Measurements from ENCODE around the gene ILF2. TPM values are rescaled to one million over a fixed set of nuclear protein-coding genes. Genes with fewer than 3 reads are reported as not detected.
"Not testable (repeated sequence)": the region's sequence is repeated elsewhere in the genome, so short reads cannot be mapped to it uniquely, and the experiment has no call there.

ILF2 gene
- total RNA-seq, 4 donors from 2014 or later: 80.2 to 201 (median 122) TPM

- no peak for ATAC-seq (ENCODE audit: low FRiP score)
- DNase-seq (ENCODE audit: low spot score): no peak
- TF ChIP-seq, protein P1, sequence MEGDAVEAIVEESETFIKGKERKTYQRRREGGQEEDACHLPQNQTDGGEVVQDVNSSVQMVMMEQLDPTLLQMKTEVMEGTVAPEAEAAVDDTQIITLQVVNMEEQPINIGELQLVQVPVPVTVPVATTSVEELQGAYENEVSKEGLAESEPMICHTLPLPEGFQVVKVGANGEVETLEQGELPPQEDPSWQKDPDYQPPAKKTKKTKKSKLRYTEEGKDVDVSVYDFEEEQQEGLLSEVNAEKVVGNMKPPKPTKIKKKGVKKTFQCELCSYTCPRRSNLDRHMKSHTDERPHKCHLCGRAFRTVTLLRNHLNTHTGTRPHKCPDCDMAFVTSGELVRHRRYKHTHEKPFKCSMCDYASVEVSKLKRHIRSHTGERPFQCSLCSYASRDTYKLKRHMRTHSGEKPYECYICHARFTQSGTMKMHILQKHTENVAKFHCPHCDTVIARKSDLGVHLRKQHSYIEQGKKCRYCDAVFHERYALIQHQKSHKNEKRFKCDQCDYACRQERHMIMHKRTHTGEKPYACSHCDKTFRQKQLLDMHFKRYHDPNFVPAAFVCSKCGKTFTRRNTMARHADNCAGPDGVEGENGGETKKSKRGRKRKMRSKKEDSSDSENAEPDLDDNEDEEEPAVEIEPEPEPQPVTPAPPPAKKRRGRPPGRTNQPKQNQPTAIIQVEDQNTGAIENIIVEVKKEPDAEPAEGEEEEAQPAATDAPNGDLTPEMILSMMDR (IDR thresholded peaks at IDR 0.05): no peak
These were observed 1.2 kb downstream of the ILF2 start for GRCh38 chr1:153669606-153670005.

GRCh38 chr1:153668672-153669071 is 2.1 kb downstream of the ILF2 start:
- DNase-seq (ENCODE audit: low spot score); ATAC-seq (ENCODE audit: low FRiP score): not testable (repeated sequence)

GRCh38 chr1:153667439-153667838 is 3.4 kb downstream of the ILF2 start:
- no peak for ATAC-seq (ENCODE audit: low FRiP score)
- TF ChIP-seq, protein P1 (IDR thresholded peaks at IDR 0.05): no peak
- no peak for DNase-seq (ENCODE audit: low spot score)

- ATAC-seq (ENCODE audit: low FRiP score) (no peak), DNase-seq (ENCODE audit: low spot score) (no peak)
- TF ChIP-seq, protein P1 (IDR thresholded peaks at IDR 0.05): no peak
These were observed 7.6 kb downstream of the ILF2 start for GRCh38 chr1:153663211-153663610.

- DNase-seq (ENCODE audit: low spot score) (no peak), ATAC-seq (ENCODE audit: low FRiP score) (no peak)
- TF ChIP-seq, protein P1 (IDR thresholded peaks at IDR 0.05): no peak
These were observed 8.5 kb downstream of the ILF2 start for GRCh38 chr1:153662269-153662668.

GRCh38 chr1:153661111-153661708 is 9.6 kb downstream of the ILF2 start:
- TF ChIP-seq, protein P1 (IDR thresholded peaks at IDR 0.05): no peak
- DNase-seq (ENCODE audit: low spot score): no peak
- ATAC-seq (ENCODE audit: low FRiP score): no peak

- TF ChIP-seq, protein P1 (IDR thresholded peaks at IDR 0.05): no peak
- DNase-seq (ENCODE audit: low spot score): no peak
These were observed 11.1 kb downstream of the ILF2 start for GRCh38 chr1:153659656-153660055.

More at GRCh38 chr1:153659656-153660055, 11.1 kb downstream of the ILF2 start:
- no peak for ATAC-seq (ENCODE audit: low FRiP score)

Measured in omental fat pad (tissue), 4 donors.